GM19463 (cell line): Measurements from ENCODE around the gene TRAPPC2L.

Experiments
- ATAC-seq: cut with Tn5 transposase; IDR thresholded peaks from one replicate; pipeline ENCODE4 v1.9.1; 2021; ENCODE audit warnings: mild to moderate bottlenecking, moderate library complexity; ENCODE audit not compliant: unreplicated experiment

The TRAPPC2L gene

DNA sequence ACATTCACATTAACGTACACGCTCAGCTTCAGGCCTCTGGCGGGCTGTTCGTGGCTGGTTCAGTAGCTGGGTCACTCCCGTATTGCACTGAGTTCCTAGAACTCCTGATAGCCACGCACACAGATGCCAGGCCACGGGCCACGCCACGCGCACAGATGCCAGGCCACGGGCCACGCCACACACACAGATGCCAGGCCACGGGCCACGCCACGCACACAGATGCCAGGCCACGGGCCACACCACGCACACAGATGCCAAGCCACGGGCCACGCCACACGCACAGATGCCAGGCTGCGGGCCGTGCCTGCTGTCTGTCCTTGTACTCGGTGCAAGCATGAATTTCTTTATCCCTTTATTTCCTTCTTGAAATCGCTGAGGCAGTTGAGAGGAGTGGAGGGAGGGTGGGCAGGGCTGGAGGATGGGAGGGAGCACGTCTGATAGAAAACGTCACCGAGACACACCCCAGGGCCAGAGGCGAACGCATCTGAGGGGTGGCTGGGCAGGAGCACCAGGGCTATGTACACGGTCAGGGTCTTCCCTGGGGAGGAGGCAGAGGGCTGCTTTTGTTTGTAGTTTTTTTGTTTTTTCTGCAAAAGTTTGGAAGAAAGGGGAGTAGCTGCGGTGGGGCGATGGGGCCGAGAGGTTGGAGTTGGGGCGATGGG lies 18.1 kb downstream of the TRAPPC2L start:
- ATAC-seq = no peak

DNA sequence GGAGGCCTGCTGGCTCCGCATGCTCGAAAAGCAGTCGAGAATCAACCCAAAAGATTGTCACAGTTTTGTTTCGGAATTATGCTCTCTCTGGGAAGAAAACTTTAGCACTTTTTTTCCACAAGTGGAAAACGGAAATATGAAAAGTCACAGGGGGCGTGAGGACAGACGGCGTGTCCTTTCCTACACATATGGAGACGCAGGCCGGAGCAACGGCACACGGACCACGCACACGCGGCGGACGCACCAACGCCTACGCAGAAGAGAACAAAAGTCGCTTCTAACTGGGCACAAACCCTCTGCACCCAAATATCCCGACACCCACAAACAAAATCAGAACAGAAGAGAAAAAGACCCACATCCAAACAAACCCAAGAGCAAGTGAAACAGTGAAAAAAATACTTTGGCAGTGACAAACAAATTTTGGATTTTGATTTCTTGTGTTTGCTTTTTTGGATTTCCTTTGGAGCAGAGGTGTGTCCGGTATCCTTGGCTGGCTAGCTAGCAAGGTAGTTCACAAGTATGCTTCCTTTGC lies 18.8 kb downstream of the TRAPPC2L start:
- no peak for ATAC-seq

DNA sequence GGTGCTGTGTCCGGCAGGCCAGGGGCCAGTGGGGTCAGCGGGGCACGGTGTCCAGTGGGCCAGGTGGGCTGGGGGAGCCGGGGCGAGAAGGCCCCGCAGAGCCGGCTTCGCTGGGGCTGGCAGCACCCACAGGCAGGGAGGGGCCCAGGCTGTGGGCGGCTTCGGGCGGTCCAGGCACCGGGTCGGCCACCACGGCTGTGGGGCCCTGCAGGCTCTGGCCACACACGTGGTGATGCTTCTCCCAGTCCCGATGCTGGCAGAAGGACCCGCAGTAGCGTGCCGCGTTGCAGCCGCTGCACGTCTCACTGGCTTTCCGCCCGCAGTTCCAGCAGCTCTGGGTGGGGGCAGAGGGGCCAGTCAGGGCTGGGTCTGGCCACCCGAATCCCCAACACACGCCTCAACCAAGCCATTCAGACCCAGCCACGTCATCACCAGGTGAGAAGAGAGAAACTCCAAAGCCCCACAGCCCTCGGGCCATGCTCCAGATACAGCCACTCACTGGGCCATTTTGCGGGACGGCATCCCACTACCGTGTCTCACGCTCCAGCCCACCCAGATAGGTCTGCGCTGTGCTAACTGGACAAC lies 20.1 kb downstream of the TRAPPC2L start:
- ATAC-seq = no peak

DNA sequence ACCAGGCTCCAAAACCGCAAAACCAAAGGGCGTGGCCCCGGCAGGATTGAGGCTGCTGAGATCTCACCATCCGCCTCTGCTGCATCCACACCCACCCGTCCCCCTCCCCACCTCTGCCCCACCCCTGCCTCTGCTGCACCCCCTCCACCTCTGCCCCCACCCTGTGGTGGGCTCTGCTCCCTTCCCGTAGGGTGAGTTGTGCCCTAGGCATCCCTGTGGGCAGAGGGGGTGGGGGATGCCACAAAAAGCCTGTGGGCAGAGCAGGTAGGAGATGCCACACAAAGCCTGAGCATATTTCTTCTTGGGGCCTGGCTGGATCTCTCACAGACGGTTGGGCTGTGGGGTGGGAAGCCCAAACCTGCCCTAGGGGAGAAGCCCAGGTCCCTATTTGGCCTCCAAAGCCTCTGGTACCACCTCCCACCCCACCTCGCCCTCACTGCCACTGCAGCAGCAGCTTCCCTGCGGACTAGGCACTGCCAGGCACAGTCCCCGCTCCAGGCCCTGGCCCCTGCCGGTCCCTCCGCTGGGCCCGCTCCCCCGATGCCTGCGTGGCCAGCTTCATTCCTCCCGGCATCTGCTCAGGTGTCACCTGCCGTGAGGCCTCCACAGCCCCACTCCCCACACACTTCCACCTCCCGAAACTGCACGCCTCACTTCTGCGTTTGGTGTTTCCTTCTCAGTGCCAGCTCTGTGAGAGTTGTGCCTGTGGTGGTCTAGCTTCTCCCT lies 20.8 kb downstream of the TRAPPC2L start:
- no peak for ATAC-seq

DNA sequence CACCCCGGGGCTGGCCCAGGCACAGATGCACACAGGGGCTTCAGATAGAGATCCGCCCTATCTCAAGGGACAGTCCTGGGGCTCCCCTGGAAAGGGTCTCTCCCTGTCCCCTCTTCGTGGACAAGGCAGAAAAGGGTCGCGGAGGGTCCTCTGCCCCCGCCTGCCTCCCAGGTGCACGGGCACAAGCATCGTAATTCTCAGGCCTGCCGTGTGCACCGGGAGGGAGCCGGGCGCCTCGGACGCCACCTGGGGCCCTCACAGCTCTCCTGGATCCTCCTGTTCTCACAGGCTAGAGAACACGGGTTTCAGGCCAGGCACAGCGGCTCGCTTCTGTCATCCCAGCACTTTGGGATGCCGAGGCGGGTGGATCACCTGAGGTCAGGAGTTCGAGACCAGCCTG lies 21.4 kb downstream of the TRAPPC2L start:
- ATAC-seq = no peak

DNA sequence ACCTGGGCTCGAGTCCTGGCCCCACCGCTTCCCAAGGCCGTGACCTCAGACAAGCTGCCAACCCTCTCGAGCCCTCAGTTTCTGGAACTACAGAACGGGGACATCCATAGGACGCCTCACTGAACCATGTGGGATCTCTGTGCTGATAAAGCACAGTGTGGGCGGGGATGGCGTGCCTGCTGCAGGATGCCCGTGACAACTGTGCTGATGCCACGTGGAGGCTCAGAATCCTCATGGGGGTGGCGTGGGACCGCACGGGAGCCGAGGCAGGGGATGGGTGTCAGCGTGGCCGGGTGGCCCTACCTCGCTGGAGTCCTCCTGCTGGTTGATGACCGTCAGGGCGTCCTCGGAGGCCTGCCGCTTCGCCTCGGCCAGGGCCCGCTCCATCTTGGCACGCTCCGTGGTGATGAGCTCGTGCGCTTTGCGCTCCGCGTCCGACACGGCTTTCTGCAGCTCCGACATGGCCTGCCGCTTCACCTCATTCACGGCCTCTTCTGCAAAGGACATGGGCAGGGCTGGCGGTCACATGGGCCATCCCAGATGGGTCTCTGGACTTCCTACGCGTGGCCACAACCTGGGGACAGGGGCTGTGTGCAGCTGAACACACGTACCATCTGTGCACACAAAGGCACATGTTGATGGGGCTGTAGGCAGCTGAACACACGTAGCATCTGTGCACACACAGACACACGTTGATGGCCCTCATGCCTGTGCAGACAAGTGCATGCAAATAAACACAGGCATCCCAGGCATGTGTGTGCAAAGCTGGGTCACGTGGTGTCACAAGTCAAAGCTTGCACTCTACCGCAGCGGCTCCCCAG lies 22.2 kb downstream of the TRAPPC2L start:
- no peak for ATAC-seq

DNA sequence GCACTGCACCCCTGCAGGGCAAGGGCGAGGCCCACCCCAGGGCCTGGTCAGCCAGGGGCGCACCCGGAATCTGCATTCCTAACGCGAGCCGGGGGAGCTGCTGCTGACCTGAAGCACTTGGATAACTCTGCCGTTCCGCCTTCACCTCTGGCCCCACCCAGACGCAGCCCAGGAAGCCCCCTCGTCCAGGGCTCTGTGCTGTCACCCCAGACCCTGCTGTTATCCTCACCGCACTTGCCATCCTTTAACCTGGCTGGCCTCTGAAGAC lies 22.8 kb downstream of the TRAPPC2L start:
- no peak for ATAC-seq

DNA sequence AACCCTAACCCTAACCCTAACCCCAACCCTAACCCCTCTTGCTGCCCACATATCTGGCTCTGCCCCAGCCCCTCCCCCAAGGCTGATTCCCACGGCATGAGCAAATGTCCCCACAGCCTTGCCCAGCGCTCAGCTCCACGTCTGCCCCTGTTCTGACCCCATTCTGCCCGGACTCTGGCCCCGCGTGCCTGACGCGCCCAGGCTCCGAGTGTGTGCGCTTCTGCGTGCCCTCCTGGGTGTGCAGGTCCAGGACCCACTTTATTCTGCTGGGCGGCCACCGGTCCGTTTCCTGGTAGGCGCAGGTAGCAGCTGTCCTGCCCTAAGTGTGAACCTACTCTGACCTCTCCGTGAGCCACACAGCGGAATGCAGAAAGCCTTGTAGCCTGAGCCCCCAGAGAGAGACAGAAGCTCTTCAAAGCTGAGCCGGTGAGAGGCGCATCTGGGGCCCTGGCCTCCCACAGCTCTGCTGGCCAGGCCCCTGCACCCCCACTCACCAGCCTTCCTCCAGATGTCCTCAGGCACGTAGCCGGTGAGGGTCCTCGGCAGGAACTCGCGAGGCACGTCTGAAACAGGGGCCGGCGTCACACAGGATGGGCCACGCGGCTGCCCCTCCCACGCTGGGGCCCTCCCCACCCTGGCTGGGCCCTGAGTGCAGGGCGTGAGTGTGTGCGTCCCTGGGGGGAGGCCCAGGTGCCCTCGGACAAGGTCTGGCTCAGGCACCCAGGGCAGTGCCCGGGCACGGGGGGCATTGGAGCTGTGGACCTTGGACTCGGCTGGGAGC lies 23.5 kb downstream of the TRAPPC2L start:
- no peak for ATAC-seq

DNA sequence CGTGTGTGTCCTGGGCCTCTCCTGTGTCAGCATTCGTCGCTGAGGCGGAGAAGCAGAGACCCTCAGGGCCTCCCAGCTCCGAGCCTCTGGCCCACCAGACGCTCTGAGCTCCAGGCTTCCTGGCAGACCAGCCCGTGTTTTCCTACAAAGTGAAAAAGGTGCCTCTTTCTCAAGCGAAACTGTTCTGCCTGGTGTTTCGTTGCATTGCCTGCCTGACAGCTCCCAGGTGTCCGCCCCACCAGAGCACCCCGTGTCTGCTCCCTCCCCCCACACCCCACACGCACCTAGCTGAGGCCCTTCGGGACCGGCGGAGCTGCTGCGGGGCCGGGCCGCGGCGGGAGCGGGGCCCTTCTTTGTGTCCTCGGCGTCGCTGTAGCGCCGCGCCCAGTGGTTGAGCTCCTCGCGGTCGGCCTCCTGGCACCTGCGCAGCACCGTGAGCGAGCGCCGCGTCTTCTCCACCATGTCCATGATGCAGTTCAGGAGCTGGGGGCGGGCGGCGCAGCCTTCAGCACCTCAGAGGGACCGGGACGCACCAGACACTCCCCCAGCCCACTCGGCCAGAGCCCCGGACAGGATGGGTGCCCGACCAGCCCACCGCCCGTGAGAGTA lies 24.2 kb downstream of the TRAPPC2L start:
- no peak for ATAC-seq

DNA sequence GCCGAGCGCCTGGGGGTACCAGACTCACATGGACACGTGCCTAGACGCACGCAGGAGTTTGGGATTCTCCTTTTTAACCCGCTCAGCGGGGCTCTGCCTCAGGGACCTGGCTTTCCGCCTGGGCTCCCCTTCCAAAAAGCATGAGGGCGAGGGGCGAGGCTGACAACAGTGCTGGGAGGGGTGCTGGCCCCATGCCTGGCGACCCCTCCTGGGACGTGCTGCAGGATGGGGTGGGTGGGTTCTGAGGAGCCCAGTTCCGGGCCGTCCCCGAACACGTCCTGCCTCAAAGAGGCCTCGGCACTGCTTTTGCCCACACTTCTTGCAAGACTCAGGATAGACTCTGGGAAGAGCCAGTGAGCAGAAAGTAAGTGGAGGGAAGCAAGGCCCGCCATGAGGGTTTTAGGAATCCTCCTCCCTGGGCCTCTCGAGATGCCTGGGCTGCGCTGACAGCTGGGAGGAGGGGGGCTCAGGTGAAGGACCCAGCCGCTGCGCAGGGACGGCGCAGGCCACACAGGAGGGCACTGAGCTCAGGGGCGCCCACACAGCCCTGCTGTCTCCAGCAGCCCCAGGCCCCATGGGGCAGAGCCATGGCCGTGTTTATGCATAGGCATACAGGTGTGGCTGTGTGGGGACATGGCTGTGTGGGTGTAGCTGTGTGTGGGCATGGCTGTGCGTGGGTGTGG lies 24.9 kb downstream of the TRAPPC2L start:
- ATAC-seq = no peak

DNA sequence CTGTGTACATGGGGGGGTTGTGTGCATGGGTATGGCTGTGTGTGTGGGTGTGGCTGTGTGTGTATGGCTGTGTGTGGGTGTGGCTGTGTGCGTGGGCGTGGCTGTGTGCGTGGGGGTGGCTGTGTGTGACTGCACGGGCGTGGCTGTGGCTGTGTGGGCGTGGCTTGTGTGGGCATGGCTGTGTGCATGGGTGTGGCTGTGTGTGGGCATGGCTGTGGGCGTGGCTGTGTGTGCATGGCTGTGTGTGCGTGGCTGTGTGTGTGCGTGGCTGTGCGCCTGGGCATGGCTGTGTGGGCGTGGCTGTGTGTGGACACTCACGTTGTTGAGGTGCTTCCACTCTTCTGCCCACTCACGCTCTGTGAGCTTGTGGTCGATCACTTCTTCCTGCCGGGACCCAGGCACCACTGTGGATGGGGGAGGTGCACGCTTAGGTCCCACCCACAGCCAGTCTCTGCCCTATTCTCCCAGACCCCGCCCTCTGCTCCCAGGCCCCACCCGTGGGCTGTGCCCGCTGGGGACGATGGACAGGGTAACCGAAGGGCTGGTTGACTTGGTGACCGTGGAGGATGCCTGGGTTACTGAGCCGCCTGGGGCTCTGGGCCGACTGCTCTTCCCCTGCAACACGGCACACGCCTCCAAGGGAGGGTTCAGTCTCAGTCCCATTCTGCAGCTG lies 25.6 kb downstream of the TRAPPC2L start:
- ATAC-seq = no peak

DNA sequence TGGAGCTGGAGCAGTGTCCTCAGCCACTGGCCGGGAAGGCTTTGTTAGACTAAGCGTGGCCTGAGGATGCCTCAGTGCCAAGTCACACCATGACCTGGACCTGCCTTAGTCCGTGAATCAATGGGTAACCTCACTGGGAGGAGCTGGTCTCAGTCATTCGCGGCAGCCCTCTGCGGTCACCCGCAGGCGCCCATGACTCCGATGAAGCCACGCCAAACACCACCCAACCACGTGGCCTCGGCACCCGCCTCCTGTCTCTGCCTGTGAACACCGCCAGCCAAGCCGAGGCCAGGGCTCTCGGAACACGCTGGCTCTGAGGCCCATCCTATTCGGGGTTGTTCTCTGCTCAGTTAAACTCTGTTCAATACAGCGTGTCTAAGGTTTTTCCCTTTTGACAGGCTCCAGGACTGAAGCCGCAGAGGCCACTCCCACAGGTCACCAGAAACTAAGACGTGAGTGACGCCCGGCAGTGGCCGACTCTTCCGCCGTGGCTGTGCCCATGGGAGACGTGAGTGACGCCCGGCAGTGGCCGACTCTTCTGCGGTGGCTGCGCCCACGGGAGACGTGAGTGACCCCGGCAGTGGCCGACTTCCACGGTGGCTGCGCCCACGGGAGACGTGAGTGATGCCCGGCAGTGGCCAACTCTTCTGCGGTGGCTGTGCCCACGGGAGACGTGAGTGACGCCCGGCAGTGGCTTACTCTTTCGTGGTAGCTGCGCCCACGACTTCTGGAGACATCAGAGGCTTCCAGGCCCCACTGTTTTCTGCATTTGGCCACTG lies 26.4 kb downstream of the TRAPPC2L start:
- no peak for ATAC-seq

DNA sequence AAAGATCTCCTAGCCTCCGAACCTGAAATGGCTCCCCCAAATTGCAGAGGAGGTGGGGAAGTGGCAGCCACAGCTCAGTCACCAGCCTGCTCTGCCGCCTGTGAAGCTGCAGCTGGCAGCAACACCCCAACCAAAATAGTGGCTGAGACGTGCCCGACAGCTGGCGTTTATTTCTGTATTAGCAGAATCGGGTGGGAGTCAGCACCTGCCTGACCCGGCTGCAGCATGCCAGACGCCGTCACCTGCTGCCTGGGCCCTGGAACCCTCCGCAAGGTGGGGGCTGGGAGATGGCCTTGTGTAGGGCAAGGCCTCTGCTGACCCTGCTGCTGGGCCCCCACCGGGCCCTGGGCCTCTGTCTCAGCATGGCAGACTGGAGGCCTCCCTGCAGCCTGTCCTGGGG lies 27.0 kb downstream of the TRAPPC2L start:
- ATAC-seq = no peak

DNA sequence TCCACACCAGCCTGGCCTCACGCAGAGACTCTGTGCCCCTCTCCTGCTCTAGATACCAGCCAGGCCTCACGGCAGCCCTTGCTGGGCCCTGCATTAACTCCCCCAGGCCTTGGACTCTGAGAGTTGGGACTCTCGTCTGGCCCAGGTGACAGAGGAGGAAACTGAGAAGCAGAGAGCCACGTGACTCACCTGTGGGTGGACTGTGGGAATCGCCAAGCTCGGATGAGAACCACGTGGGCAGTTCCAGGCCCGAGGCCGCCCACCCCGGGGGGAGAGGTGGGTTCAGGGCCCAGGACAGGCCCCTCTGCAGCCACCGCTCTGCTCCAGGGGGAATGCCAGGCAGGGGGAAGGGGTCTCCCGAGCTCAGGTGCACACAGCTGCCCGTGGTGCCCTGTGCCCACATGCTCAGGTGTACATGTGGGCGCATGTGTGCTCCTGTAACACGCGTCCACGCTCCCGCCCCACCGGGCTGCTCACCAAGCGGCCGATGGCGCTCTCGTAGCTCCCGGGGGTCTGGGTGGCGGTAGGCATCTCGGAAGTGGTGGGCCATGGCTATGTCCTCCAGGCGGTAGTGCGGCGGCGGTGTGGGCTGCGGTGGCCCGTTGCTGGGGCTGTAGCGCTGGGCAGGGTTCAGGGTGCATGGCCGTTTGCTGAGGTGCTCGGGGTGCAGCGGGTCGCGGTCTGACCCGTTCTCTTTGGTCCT lies 27.8 kb downstream of the TRAPPC2L start:
- no peak for ATAC-seq

DNA sequence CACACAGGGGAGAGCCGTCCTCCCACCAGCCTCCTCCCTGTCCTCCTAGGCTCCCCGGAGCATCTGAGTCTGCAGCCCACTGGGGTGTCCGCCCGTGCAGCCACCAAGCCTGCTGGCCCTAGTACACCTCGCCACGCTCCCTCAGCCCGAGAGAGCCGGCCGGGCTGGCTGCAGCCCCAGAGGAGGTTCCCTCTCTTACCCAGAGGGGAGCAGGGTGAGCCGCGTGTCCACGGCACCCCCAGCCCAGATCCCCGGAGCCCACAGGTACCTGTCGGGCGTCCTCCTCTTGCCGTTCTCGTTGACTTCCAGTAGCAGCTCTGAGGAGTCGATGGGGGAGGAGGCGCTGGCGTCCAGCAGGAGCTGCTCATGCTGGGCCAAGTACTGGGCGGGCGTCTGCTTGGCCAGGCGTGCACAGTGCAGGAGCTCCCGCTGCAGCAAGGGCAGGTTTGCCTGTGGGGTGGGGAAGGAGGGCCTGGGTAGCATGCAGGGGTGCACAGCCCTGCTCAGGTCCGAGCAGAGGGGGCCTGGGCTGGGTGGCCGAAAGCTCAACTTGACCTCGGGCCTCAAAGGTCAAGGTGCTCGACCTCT lies 28.9 kb downstream of the TRAPPC2L start:
- ATAC-seq = no peak

DNA sequence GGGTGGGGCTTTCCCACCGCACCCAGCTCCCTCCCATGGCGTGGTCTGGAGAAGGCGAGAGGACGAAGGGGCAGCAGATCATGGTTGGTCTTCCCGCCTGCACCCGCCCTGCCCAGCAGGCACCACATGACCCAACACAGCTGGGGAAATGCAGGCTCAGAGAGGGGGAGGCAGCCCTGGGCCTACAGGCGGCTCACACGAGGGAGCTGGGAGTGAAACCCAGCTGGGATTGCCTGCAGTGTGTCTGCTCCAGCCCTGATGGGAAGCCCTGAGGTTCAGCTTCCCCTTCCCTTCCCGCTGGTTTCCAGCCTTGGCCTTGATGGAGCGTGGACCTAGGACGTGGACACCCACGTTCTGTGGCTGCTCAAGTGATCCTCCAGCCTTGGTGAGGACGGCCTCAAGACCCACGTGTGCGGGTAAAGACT lies 29.5 kb downstream of the TRAPPC2L start:
- no peak for ATAC-seq

DNA sequence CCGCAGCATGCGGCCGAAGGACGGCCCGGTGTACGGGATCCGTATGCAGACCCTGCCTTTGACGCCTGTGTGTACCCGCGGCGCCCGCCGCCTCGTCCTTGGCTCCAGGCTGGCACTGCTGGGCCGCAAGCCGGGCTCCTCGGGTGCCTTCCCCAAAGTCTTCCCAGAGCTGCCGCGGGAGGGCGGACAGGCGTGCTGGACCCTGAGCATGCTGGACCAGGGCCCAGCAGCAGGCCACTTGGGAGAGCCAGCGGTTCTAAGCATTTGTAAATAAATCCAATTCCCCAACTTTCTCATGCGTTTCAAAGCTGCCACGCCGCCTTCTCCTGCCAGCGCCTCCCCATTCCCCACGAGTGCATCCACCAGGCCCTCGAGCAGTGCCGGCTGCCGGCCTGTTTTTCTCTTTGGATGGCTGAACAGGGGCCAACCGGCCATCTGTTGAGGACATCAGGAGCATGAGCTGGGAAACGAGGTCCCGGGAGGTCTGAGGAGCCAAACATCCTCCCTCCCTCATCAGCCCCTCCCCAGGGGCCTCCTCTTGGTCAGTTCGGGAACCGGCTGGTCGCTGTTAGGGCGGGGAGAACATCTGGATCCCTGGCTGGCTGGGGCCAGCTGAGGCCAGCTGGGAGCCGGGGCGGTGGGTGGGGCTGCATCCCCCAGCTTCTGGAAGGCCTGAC lies 30.1 kb downstream of the TRAPPC2L start:
- ATAC-seq = no peak
